Adrenal gland (tissue), 5 donors: ENCODE data around the gene SLC22A5.

ENCODE experiments used
- CTCF ChIP-seq, 6 experiments: fragments of 450-650 bp in 4 of 6; fragments of 200-600 bp in 2 of 6; sonication (generic) in 1 of 6; IDR thresholded peaks; 1 replicate in 5 of 6; 2 replicates in 1 of 6; pipeline versions ENCODE4 v1.5.1 to v1.8.0; 2016 to 2021; ENCODE audit warnings: antibody characterized with exemption in 6 of 6, mild to moderate bottlenecking in 2 of 6, moderate library complexity in 1 of 6
- POLR2A ChIP-seq, 2 donors: fragments of 450-650 bp; IDR thresholded peaks; one replicate each; pipeline ENCODE4 v1.6.1; 2017; ENCODE audit warnings: antibody characterized with exemption in 2 of 2, mild to moderate bottlenecking in 2 of 2, moderate library complexity in 1 of 2
- donor health status: DM: no; HTN: no; CAD: no.

- no peak for TF ChIP-seq CTCF (IDR thresholded peaks at IDR 0.05)
- no peak for TF ChIP-seq POLR2A (IDR thresholded peaks at IDR 0.05)
Measured at GRCh38 chr5:132335402-132335801, 34.1 kb upstream of the SLC22A5 start.
